Stimulated activated CD8-positive, alpha-beta memory T cell treated with anti-CD3 and anti-CD28 coated beads, Interleukin-7, amount 100 ng/mL, for 48 hours (primary cell): ENCODE results near the gene LMBR1.
"Not testable (repeated sequence)": the region's sequence is repeated elsewhere in the genome, so short reads cannot be mapped to it uniquely, and the experiment has no call there.

Experiments used
- DNase-seq, 2 donors: peaks; one replicate each; pipeline ENCODE4 v3.0.0-alpha.2; 2020; ENCODE audit warnings: low read depth in 1 of 2; ENCODE audit errors: extremely low read depth in 1 of 2

The LMBR1 gene

GRCh38 chr7:156702399-156702798 lies 190.6 kb downstream of the LMBR1 start:
- no peak for DNase-seq

GRCh38 chr7:156701787-156702186 lies 191.2 kb downstream of the LMBR1 start:
- DNase-seq, result not testable (repeated sequence)

GRCh38 chr7:156698512-156698911 lies 194.5 kb downstream of the LMBR1 start:
- not testable (repeated sequence) for DNase-seq

- DNase-seq, result not testable (repeated sequence)
These were observed 195.7 kb downstream of the LMBR1 start for GRCh38 chr7:156697283-156697682.

- no peak for DNase-seq
These were observed 199.4 kb downstream of the LMBR1 start for GRCh38 chr7:156693627-156694026.

DNA sequence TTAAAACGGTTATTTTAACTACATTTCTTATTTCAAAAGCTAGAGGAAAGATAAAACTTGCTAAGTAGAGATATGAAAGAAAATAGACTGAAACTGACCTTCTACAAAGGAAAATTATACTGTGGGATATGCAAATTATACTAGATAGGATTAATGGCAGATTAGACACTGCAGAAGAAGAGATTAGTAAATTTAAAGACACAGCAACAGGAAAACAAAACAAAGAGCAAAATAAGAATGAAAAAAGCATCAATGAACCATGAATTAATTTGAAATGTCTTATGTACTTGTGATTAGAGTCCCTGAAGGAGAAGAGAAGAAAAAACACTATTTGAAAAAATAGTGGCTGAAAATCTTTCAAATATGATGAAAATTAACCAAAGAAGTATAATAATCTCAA lies 200.1 kb downstream of the LMBR1 start:
- DNase-seq, result no peak

- DNase-seq, result no peak
These were observed 201.2 kb downstream of the LMBR1 start for GRCh38 chr7:156691764-156692163.

DNA sequence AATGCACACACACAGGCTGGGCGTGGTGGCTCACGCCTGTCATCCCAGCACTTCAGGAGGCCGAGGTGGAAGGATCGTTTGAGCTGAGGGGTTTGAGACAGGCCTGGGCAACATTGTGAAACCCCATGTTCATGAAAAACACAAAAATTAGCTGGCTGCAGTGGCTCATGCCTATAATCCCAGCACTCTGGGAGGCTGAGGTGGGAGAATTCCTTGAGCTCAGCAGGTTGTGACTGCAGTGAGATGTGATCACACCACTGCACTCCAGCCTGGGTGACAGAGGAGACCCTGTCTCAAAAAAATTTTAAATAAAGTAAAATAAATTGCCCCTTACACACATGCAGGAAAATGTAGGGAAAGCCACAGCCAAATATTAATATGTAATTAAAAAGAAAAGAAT lies 208.3 kb downstream of the LMBR1 start:
- no peak for DNase-seq

- no peak for DNase-seq
These were observed 208.7 kb downstream of the LMBR1 start for GRCh38 chr7:156684251-156684650.

DNA sequence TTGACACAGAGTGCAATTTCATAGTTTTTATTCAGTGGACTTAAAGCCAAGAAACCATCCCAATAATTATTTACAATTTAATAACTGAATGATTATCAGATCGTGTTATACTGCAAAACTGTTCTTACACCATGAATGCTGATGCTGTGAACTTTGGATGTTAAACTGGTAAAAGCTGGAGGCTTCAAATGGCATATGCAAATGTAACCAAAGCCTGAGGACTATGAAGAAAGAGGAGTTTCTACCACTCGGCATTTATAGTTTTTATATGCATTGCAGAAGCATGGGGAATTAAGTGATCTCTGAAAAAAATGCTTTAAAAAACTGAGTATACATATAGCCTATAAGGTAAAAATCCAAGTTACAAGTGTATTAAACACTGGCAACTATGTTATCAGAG lies 210.1 kb downstream of the LMBR1 start:
- DNase-seq, result no peak

DNA sequence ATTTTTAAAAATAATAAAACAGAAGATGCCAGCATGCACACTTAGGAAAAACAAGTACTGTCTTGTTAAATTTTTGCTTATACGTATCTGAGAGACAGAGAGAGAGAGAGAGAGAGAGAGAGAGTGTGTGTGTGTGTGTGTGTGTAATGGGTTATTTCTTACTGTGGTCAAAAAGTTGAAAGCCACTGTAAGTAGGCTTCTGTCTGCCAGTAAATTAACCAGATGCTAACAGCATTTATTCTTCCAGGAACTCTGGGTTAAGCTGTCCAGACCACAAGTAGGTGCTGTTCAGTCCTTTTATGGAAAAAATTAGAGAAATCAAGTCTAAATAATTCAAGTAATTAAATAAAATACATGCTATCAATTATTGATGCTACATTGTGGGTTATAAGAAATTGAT lies 212.7 kb downstream of the LMBR1 start:
- no peak for DNase-seq

DNA sequence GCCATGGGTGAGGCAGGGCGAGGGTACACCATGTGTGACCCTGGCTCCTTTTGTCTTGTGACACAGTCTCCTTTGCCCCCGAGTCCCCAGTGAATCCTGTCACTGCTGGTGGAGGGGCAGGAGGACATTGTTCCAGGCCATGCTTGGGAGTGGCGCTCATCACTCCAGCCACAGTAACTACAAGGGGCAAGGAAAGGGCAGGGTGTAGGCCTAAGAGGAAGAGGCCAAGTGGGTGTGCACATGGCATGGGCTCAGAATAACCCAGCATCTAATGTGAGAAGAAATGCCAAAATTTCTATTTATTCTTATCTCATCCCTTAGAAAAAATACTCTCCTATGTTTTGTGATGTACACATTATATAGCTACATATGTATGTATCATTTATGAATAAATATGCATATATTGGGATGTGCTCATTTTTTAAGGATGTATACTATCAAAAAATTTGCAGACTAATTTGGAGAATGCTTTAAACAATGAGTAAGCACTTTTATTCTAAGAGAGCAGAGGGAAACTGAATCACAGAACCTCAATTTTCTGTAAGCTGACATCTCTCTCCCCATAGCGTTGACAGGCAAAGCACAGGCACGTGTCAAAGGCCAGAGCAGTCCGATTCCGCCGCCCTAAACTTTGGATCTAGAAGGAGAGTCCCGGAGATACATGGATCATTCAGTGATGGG lies 215.5 kb downstream of the LMBR1 start:
- DNase-seq, result no peak

- no peak for DNase-seq
These were observed 216.7 kb downstream of the LMBR1 start for GRCh38 chr7:156676263-156676662.

DNA sequence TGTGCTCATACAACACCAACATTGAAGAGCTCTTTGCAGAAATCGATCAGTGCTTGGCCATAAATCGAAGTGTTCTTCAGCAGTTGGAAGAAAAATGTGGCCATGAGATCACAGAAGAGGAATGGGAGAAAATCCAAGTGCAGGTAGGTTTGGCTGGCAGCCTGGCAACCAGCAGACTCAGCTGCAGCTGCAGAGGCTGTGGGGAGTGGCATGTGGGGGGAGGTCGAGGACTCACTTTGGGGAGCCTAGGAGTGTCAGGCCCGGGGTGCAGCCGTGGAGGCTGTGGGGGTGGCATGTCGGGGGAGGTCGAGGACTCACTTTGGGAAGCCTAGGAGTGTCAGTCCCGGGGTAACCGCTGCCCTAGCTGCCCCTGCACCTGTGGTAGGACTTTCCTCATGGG lies 217.3 kb downstream of the LMBR1 start:
- DNase-seq, result no peak

GRCh38 chr7:156673902-156674301 lies 219.1 kb downstream of the LMBR1 start:
- DNase-seq, result no peak

DNA sequence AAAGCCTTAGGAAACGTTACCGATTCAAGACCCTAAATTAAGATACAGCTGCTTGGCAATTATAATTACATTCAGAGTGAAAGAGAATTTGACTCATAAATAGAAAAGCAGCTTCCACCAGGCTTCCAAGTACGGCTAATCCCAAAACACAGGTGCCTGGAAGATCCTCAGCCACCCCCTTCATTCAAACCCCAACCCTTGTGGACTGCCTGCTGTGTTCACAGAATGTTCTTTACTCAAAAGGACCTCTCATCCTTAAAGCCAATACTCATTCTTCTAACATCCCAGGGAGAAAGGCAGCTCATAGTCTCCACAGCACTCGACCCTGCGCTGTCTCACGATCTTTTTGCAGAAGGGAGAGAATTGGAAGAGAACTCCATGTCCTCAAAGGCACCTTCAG lies 219.5 kb downstream of the LMBR1 start:
- DNase-seq, result no peak

DNA sequence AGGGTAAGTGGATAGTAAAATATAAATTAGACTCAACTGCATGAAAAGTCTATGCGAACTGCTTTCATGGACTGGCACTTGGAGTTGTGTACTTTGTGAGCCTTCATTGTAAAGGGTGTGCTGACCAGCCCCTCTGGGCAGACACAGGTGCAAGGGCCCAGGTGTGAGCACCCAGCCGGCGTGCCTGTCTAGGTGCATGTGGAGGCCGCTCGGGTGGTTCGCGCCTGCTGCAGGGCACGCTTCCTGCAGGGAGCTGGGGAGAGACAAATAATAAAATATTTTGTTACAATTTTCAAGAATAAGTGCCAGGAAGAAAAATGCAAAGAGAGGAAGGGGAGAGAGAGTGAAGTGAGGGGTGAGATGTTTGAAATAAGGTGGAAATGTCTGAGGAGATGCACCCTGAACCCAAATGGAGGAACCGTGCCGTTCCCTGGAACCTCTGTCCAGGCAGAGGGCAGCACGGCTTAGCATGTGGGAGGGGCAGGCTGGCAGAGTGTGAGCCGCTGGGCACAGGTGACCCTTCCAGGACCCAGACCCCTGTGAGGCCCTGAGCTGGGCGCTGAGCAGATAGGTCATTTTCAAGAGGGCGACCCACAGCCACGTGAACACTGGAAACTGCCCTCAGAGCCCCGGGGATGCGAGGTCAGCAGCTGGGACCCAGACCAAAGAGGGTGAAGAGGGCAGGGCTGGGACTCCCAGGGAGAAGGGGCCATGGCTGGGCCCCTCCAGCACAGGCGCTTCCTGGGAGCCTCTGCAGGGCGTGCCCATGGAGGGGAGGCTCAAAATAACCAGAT lies 223.8 kb downstream of the LMBR1 start:
- no peak for DNase-seq

GRCh38 chr7:156668130-156668741 lies 224.7 kb downstream of the LMBR1 start:
- no peak for DNase-seq

GRCh38 chr7:156667110-156667426 lies 225.9 kb downstream of the LMBR1 start:
- no peak for DNase-seq

DNA sequence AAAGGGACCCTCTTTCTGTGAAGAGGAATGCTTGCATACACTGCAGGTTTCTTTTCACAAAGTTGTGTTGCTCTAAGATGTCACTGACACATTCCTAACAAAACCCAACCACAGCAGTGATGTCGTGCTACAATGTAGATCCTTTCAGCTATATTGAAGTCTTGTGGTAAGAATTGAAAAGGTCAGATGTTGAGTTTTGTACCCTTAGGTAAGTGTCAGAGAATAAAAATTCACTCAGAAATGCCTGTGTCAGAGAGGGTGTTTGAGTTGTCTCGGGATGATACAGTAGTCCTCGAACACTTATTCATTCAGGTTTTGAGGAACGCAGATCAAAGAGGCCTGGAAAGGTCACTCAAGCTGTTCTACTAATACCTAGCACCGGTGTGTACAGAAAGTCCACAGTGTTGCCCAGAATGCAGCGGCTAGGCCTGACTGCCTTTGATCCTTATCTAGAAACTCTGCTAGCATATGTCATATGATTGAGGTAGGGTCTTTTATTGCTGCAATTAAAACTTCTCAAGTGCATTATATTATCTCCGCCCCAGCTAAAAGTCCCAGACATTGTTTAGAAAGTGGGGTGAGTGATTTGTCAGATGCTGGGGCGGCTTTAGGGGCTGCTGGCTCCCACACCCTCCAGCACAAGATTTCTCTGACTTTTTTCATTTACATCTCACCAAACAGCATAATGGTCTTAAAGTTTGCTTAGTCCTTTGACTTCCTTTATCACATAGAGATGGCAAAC lies 226.4 kb downstream of the LMBR1 start:
- no peak for DNase-seq

GRCh38 chr7:156665101-156665500 lies 227.9 kb downstream of the LMBR1 start:
- DNase-seq, result no peak
